ENCODE results near the gene KCMF1. TPM values are rescaled to one million over a fixed set of nuclear protein-coding genes. Genes with fewer than 3 reads are reported as not detected.

KCMF1 gene
- polyA plus RNA-seq, 3 donors from 2014 or later = 19.4 to 29.2 (median 25.5) TPM

DNA sequence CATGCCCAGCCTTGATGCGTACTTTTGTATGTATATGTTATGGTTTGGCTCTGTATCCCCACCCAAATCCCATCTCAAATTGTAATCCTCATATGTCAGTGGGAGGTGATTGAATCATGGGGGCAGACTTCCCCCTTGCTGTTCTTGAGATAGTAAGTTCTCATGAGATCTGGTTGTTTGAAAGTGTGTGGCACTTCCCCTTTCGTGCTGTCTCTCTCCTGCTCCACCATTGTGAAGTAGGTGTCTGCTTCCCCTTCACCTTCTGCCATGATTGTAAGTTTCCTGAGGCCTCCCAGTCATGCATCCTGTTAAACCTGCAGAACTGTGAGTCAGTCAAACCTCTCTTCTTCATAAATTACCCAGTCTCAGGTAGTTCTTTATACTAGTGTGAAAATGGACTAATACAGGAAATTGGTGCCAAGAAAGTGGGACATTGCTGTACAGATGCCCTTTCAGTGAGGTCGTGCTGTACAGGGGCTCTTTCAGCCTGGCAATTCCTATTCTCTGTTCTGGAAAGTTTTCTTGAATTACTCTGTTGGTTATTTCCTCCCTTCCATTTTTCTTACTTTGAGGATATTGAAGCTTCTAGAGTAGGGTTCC lies 38.2 kb downstream of the KCMF1 start:
- Mint-ChIP-seq H3K9me3 (no peaks in the 10 kb centered on the region), H3K36me3 (peaks cover 5 to 13% (median 11%) of the 10 kb centered on the region in 3 donors), H3K27me3 (ENCODE audit: low read depth in 3 of 3) (peaks cover 0 to 2% (median 0%) of the 10 kb centered on the region in 3 donors), H3K4me1 (peaks cover 67 to 79% of the 10 kb centered on the region in 2 donors), H3K4me3 (peak overlapping the region in 1 of 5 donors; percentile 33), H3K27ac (peak overlapping the region; percentile 13 to 89 (median 72))
- DNase-seq = no peak

DNA sequence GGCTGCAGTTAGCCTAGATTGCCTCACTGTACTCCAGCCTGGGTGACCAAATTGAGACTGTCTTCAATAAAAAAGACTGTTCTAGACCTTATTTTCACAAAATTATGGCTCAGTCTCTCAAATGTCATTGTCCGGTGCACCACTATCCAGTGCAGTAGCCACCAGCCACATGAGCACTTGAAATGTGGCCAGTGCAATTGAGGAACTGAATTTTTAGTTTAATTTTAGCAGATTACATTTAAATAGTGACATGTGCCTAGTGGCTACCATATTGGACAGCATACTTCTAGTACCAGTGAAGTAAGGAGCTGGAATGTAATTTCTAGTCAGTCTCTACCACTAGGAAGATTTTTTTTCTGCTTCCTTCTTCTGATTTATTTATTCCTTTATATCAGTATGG lies 39.4 kb downstream of the KCMF1 start:
- peak overlapping the region in 1 of 6 donors; percentile 72 for H3K27ac Mint-ChIP-seq
- H3K27me3 Mint-ChIP-seq (ENCODE audit: low read depth in 3 of 3) = peaks cover 0 to 4% (median 0%) of the 10 kb centered on the region in 3 donors
- no peak for DNase-seq
- H3K4me3 Mint-ChIP-seq = no peak overlapping the region
- no peaks in the 10 kb centered on the region for H3K9me3 Mint-ChIP-seq
- H3K4me1 Mint-ChIP-seq = peaks cover 75 to 85% of the 10 kb centered on the region in 2 donors
- peaks cover 5 to 13% (median 11%) of the 10 kb centered on the region in 3 donors for H3K36me3 Mint-ChIP-seq

DNA sequence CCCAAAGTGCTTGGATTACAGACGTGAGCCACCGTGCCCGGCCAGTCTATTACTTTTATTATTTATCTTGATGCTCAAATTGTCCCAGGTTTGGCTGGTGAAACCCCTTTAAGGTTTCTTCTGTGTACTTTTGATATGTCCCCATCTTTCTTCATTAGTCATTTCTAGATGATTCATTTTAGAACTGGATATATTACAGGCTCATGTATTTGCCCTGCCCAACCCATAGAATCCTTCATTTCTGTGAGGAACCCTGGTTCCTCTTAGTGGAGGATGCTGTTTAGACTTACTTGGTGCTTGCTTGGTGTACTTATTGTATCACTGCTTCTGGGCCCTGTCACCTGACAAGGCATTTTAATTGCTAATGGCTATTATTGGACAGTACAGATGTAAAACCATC lies 40.1 kb downstream of the KCMF1 start:
- H3K27me3 Mint-ChIP-seq (ENCODE audit: low read depth in 3 of 3) = peaks cover 0 to 4% (median 0%) of the 10 kb centered on the region in 3 donors
- peaks cover 5 to 13% (median 11%) of the 10 kb centered on the region in 3 donors for H3K36me3 Mint-ChIP-seq
- H3K27ac Mint-ChIP-seq = peak overlapping the region in 3 of 6 donors; percentile 16 to 52 (median 41)
- no peaks in the 10 kb centered on the region for H3K9me3 Mint-ChIP-seq
- DNase-seq = no peak
- peaks cover 75 to 85% of the 10 kb centered on the region in 2 donors for H3K4me1 Mint-ChIP-seq
- no peak overlapping the region for H3K4me3 Mint-ChIP-seq

DNA sequence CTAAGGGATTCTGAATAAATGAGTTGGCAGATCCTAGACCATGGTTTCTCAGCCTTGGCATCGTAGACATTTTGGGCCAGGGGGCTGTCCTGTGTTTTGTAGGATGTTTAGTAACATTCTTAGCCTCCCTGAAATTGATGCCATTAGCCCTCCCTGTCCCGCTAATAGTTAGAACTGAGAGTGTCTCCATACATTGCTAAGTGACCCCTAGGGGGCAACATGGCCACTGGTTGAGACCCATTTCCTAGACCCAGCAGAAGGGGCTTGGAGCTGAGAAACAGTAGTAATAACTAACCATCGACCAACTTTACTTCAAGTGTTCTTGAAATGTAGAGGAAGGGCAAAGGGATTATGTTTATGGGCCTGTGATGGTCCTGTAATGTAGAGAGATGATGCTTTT lies 40.8 kb downstream of the KCMF1 start:
- Mint-ChIP-seq H3K27ac (peak overlapping the region in 3 of 6 donors; percentile 36 to 47 (median 41)), H3K36me3 (peaks cover 5 to 13% (median 11%) of the 10 kb centered on the region in 3 donors), H3K27me3 (ENCODE audit: low read depth in 3 of 3) (peaks cover 0 to 4% (median 0%) of the 10 kb centered on the region in 3 donors), H3K9me3 (no peaks in the 10 kb centered on the region), H3K4me1 (peaks cover 75 to 86% of the 10 kb centered on the region in 2 donors), H3K4me3 (peak overlapping the region in 2 of 5 donors; percentile 10 to 17)
- no peak for DNase-seq

DNA sequence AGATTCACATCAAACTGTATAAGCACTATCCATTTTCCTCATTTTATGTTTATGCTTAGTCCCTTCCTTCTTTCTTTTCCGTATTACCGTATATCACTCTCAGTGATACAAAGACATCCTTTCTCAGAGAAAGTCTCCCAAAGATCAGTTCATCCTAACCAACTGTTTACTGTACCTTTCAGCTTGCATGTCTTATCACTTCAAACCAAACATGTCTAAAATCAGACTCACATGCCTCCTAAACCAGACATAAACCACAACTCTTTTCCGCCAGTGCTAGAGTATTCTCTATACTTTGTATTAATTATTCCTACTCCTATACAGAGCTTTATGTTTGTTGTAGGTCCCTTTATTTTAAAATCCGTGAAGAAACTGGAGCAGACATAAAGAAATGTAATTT lies 41.5 kb downstream of the KCMF1 start:
- Mint-ChIP-seq H3K4me1 (peaks cover 74 to 84% of the 10 kb centered on the region in 2 donors), H3K4me3 (peak overlapping the region in 1 of 5 donors; percentile 49), H3K27ac (peak overlapping the region in 4 of 6 donors; percentile 1 to 80 (median 28)), H3K27me3 (ENCODE audit: low read depth in 3 of 3) (peaks cover 0 to 4% (median 0%) of the 10 kb centered on the region in 3 donors), H3K36me3 (peaks cover under 1 to 7% (median 7%) of the 10 kb centered on the region in 3 donors), H3K9me3 (no peaks in the 10 kb centered on the region)
- DNase-seq = no peak

DNA sequence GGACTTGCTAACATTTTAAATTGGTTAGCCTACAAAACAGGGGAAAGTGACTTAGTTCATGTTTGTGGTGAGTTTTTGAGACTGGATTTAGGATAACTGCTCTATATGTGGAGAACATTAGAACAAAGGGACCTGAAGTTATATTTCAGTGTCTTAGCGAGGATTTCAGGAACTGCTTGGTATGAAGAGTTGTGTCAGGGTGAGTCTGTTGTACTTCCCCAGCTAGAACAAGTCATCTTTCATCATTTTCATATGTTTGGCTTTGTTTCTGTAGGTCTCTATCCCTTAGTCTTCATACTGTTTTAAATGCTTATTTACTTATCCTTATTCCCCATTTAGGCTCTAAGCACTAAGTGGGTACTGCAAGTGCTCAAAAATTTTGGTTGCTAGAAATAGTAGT lies 41.9 kb downstream of the KCMF1 start:
- Mint-ChIP-seq H3K4me3 (no peak overlapping the region), H3K4me1 (peaks cover 77 to 87% of the 10 kb centered on the region in 2 donors), H3K9me3 (no peaks in the 10 kb centered on the region), H3K27ac (peak overlapping the region in 1 of 6 donors; percentile 9), H3K27me3 (ENCODE audit: low read depth in 3 of 3) (peaks cover 0 to 5% (median 0%) of the 10 kb centered on the region in 3 donors), H3K36me3 (peaks cover 0 to 7% (median 7%) of the 10 kb centered on the region in 3 donors)
- DNase-seq = no peak

DNA sequence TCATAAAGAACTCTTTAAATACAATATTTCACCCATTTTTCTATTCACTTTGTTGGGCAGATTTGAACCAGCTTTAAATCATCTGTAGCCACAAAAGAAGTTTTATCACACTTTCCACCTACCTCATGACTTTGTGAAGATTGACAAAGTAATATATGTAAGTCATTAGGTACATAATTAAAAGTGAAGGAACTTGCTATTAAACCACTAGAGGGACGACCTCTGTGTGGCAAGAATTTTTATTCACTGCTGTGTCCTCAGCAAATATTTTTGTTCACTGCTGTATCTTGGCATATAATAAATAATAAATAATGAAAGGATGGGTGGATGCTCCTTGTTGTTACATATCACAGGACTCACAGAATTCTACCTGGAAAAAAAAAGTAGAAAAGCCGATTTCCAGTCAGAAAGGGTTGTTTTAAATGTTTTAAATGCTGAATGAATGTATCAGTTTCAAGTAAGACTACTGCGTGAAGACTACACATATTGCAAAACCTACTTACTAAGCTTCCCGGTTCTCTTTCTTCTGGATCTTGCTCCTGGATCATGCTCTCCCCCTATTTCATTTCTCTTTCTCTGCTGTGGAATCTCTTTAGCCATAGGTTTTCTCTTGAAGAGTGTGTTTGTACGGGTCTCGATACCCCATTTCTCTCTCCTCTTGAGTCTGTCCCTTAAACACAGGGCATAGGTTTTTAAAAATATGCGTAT lies 44.8 kb downstream of the KCMF1 start:
- no peaks in the 10 kb centered on the region for H3K9me3 Mint-ChIP-seq
- no peak for DNase-seq
- H3K27ac Mint-ChIP-seq = peak overlapping the region in 5 of 6 donors; percentile 11 to 79 (median 67)
- peaks cover 0 to 7% (median 0%) of the 10 kb centered on the region in 3 donors for H3K27me3 Mint-ChIP-seq (ENCODE audit: low read depth in 3 of 3)
- H3K4me1 Mint-ChIP-seq = peaks cover 67 to 93% of the 10 kb centered on the region in 2 donors
- no peaks in the 10 kb centered on the region for H3K36me3 Mint-ChIP-seq
- H3K4me3 Mint-ChIP-seq = no peak overlapping the region

DNA sequence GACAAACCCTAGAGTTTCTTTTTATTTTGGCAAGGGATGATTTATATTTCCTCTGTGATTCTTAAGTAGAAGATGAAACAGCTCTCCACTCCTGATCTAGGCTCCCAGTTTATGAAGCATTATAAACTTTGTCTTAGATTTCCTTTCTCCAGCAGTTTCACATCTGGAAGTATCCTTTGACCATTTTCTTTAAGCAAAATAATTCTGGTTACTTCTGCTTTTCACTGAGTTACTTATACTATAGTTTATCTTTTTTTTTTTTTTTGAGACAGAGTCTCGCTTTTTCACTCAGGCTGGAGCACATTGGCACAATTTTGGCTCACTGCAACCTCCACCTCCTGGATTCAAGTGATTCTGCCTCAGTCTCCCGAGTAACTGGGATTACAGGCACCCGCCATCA lies 45.5 kb downstream of the KCMF1 start:
- H3K4me1 Mint-ChIP-seq = peaks cover 64 to 93% of the 10 kb centered on the region in 2 donors
- no peaks in the 10 kb centered on the region for H3K9me3 Mint-ChIP-seq

DNA sequence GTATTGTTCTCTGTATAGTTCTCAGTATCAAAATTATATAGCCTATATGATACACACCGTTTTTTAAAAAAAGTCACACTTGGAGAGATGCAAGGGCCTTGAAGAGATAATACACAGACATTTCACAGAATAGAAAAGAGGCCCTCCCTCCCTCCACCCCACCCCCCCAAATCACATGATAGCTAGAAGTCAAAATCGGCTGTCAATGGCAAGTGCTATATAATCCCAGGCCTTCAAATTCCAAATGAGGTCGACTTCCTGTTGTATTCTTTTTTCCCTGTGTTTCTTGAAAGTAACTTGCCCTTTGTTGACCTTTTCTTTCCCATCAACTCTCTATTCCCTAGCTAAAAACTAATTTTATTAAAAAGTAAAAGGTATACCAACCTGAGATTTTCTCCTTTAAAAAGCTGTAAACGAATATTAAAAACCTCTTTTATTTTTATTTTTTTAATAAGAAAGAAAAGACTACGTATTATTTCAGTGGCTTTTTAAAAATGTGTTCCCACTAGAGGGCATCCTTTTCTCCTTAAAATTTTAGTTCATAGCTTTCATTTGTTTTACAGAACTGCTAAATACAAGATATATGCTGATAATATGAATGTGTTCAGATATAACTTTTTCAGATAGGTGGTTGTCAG lies 46.6 kb downstream of the KCMF1 start:
- Mint-ChIP-seq H3K4me1 (peaks cover 60 to 91% of the 10 kb centered on the region in 2 donors), H3K9me3 (no peaks in the 10 kb centered on the region), H3K27ac (peak overlapping the region in 5 of 6 donors; percentile 34 to 62 (median 50)), H3K36me3 (no peaks in the 10 kb centered on the region), H3K4me3 (peak overlapping the region in 2 of 5 donors; percentile 34 to 37), H3K27me3 (ENCODE audit: low read depth in 3 of 3) (peaks cover 0 to 7% (median 0%) of the 10 kb centered on the region in 3 donors)
- DNase-seq = no peak

More for the DNA sequence above, 45.5 kb downstream of the KCMF1 start:
- peaks cover 0 to 7% (median 0%) of the 10 kb centered on the region in 3 donors for H3K27me3 Mint-ChIP-seq (ENCODE audit: low read depth in 3 of 3)
- no peaks in the 10 kb centered on the region for H3K36me3 Mint-ChIP-seq
- H3K27ac Mint-ChIP-seq = peak overlapping the region in 2 of 6 donors; percentile 3 to 48
- H3K4me3 Mint-ChIP-seq = no peak overlapping the region
- DNase-seq = no peak

DNA sequence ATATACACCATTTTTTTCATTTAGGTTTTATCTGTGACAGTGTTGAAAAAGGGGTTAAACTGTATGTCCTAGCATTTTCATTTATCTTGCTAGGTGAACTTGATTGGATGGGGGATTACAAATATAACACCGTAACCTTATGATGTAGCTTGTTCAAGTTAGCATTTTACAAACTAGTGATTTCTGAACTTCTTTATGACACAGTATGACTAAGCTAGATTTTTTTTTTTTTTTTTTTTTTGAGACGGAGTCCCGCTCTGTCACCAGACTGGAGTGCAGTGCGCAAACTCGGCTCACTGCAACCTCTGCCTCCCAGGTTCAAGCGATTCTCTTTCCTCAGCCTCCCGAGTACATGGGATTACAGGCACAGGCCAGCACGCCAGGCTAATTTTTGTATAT lies 47.1 kb downstream of the KCMF1 start:
- peak overlapping the region in 2 of 5 donors; percentile 34 to 37 for H3K4me3 Mint-ChIP-seq
- DNase-seq = no peak
- H3K27ac Mint-ChIP-seq = peak overlapping the region in 3 of 6 donors; percentile 43 to 50 (median 47)
- H3K9me3 Mint-ChIP-seq = no peaks in the 10 kb centered on the region
- peaks cover 55 to 89% of the 10 kb centered on the region in 2 donors for H3K4me1 Mint-ChIP-seq
- no peaks in the 10 kb centered on the region for H3K36me3 Mint-ChIP-seq
- peaks cover 0 to 7% (median 0%) of the 10 kb centered on the region in 3 donors for H3K27me3 Mint-ChIP-seq (ENCODE audit: low read depth in 3 of 3)

DNA sequence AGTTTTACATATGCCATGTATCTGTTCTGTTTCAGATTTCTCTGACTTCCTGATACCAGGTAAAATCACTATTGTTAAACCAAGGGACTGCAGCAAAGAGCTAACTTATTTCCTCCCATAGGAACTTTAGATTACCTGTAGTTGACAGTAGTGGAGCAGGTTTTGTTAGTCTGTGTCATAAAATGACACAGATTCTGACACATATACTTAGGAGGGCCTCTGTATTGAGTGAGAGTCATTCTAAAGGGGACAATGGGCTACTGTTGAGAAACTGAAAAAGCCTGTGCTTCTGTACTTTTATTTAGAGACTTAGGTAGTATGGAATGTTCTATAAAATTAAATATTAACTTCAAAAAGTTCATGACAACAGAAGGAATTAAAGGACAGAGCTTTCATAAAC lies 48.2 kb downstream of the KCMF1 start:
- H3K27ac Mint-ChIP-seq = peak overlapping the region in 2 of 6 donors; percentile 16 to 27
- H3K4me1 Mint-ChIP-seq = peaks cover 54 to 87% of the 10 kb centered on the region in 2 donors
- H3K4me3 Mint-ChIP-seq = no peak overlapping the region
- peaks cover 5% of the 10 kb centered on the region in 3 donors for H3K36me3 Mint-ChIP-seq
- peaks cover 0 to 5% (median 0%) of the 10 kb centered on the region in 3 donors for H3K27me3 Mint-ChIP-seq (ENCODE audit: low read depth in 3 of 3)
- DNase-seq = no peak
- no peaks in the 10 kb centered on the region for H3K9me3 Mint-ChIP-seq

DNA sequence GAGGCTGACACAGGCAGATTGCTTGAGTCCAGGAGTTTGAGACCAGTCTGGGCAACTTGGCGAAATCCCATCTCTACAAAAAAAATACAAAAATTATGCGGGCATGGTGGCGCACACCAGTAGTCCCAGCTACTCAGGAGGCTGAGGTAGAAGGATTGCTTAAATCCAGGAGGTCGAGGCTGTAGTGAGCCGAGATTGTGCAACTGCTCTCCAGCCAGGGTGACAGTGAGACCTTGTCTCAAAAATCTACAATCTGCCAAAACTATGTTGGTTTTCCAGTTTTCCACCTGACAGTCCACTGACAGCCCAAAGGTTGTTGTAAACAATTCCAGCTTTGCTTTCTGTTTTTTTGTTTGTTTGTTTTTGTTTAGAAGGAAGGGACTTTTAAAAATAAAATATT lies 51.3 kb downstream of the KCMF1 start:
- no peak overlapping the region for H3K4me3 Mint-ChIP-seq
- H3K4me1 Mint-ChIP-seq = peaks cover 46 to 84% of the 10 kb centered on the region in 2 donors
- H3K9me3 Mint-ChIP-seq = no peaks in the 10 kb centered on the region
- peak overlapping the region in 1 of 6 donors; percentile 65 for H3K27ac Mint-ChIP-seq
- H3K36me3 Mint-ChIP-seq = peaks cover 5% of the 10 kb centered on the region in 3 donors
- peaks cover 0 to 8% (median 0%) of the 10 kb centered on the region in 3 donors for H3K27me3 Mint-ChIP-seq (ENCODE audit: low read depth in 3 of 3)
- no peak for DNase-seq

DNA sequence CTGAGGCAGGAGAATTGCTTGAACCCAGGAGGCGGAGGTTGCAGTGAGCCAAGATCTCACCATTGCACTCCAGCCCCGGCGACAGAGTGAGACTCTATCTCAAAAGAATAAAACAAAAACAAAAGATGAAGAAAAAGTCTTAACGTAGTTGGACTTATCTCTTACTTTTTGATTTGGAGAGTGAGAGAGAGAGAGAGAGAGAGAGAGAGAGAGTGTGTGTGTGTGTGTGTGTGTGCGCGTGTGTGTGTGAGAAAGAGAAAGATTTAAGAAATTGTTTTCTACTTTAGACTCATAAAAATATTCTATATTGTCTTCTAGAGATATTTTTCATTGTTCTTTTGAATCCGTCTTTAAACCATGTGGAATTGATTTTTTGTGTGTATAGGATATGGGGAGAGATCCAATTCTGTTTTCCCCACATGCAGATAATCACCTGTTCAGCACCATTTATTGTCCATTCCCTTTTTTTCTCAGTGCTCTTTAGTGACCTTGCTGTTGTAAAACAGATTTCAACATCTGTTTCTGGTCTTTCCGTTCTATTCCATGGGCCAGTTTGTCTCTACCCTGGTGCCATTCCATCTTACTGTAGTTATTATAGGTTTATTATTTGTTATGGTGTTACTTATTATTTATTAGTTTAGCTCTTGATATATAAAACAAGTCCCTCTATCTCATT lies 53.5 kb downstream of the KCMF1 start:
- no peaks in the 10 kb centered on the region for H3K9me3 Mint-ChIP-seq
- H3K4me3 Mint-ChIP-seq = no peak overlapping the region
- peaks cover 0 to 5% (median 0%) of the 10 kb centered on the region in 3 donors for H3K27me3 Mint-ChIP-seq (ENCODE audit: low read depth in 3 of 3)
- no peak for DNase-seq
- H3K27ac Mint-ChIP-seq = peak overlapping the region in 2 of 6 donors; percentile 21 to 62
- H3K36me3 Mint-ChIP-seq = peaks cover 5 to 13% (median 9%) of the 10 kb centered on the region in 3 donors
- H3K4me1 Mint-ChIP-seq = peaks cover 34 to 74% of the 10 kb centered on the region in 2 donors

Data from immature natural killer cell (primary cell).